ENCODE data around the gene FMNL2. TPM values are rescaled to one million over a fixed set of nuclear protein-coding genes. Genes with fewer than 3 reads are reported as not detected.

The FMNL2 gene
- total RNA-seq, 1 donor from 2014 or later, result 6.1 TPM

- DNase-seq (no peak), ATAC-seq (ENCODE audit: poor library complexity) (peak; percentile 11)
- intact Hi-C loops (cut with DNase I), result no loop called here
Measured at GRCh38 chr2:152433289-152433688, 98.3 kb downstream of the FMNL2 start.

DNA sequence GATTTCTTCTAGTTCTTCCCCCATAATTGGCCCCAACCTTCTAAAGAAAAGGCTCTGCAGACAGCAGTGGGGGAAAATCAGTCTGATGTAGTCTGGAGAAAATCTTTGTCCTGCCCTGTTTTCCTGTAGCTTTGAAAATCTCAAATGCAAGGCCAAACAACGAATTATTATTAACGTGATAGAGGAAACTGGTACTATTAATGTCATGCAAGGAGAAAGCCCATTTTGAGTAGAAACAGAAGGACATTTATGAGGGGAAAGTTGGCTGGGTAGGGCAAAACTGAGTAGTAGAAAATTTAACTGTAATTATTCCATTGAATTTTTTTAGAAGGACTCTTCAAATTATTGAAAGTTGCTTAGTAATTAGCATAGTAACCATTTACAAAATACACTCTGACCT is 98.8 kb downstream of the FMNL2 start:
- intact Hi-C loops (cut with DNase I), result no loop called here
- DNase-seq (no peak), ATAC-seq (ENCODE audit: poor library complexity) (no peak)

- DNase-seq (no peak), ATAC-seq (ENCODE audit: poor library complexity) (no peak)
- intact Hi-C loops (cut with DNase I), result no loop called here
Measured at GRCh38 chr2:152434395-152435182, 99.6 kb downstream of the FMNL2 start.

- DNase-seq (no peak), ATAC-seq (ENCODE audit: poor library complexity) (no peak)
- intact Hi-C loops (cut with DNase I), result no loop called here
Measured at GRCh38 chr2:152436148-152436547, 101.2 kb downstream of the FMNL2 start.

GRCh38 chr2:152437276-152438108 is 102.5 kb downstream of the FMNL2 start:
- ATAC-seq (ENCODE audit: poor library complexity), result no peak
- no peak for DNase-seq
- intact Hi-C loops (cut with DNase I), result no loop called here

- ATAC-seq (ENCODE audit: poor library complexity), result no peak
- intact Hi-C loops (cut with DNase I), result no loop called here
- DNase-seq, result no peak
Measured at GRCh38 chr2:152440049-152440448, 105.1 kb downstream of the FMNL2 start.

DNA sequence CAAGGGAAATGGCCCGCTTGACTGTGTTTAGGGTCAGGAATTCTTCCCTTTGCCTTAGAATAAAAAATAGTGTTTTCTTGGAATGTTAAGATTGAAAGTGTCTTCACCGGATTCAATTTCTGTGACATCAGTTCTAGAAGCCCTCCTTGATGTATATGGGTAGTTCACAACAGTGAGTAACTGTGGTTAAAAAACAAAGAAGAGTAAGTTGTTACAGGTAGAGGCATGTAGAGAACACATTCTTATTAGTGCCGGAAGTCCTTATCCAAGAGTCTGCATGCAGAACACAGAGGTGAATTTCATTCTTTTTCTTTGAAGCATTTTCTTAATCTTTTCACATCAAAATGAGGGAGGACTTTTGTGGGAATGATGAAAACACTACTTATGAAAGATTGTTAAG is 105.5 kb downstream of the FMNL2 start:
- intact Hi-C loops (cut with DNase I), result no loop called here
- DNase-seq (no peak), ATAC-seq (ENCODE audit: poor library complexity) (no peak)

DNA sequence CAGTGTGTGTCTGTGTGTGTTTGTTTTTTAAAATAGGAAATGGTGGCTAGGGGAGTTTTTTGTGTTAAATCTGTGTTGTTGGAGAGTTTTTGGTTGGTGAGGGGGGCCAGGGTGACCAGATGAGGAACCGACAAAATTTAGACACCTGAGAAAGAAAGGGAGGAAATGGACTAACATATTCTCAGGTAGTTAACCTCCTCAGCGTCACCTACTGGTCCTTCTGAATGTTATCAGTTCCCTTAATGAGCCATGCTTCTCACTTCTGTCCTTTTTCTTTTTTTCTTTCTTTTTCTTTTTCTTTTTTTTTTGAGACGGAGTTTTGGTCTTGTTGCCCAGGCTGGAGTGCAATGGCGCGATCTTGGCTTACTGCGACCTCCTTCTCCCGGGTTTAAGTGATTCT is 107.0 kb downstream of the FMNL2 start:
- ATAC-seq (ENCODE audit: poor library complexity), result no peak
- DNase-seq, result no peak
- intact Hi-C loops (cut with DNase I), result no loop called here

GRCh38 chr2:152443771-152444170 is 108.8 kb downstream of the FMNL2 start:
- intact Hi-C loops (cut with DNase I), result no loop called here
- ATAC-seq (ENCODE audit: poor library complexity) (peak; percentile 53), DNase-seq (peak; percentile 57)

DNA sequence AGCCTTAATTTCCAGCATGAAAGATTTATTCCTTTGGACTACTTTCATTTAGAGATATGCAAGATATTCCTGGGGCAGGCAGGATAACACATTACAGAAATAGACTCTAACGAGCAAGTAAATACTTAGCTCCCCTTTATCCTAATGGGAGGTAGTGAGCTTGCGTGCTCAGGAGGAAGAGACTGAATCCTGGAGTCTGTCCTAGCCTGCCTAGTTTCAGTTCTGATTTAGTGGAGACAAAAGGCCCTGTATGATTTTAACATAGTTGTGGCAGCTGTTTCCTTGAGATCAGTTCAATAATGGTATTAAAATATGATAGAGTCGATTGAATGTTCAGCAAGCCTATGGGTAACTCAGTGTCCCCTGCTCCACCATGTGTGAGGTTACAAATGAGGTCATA is 109.5 kb downstream of the FMNL2 start:
- intact Hi-C loops (cut with DNase I), result no loop called here
- ATAC-seq (ENCODE audit: poor library complexity) (peak; percentile 62), DNase-seq (no peak)

DNA sequence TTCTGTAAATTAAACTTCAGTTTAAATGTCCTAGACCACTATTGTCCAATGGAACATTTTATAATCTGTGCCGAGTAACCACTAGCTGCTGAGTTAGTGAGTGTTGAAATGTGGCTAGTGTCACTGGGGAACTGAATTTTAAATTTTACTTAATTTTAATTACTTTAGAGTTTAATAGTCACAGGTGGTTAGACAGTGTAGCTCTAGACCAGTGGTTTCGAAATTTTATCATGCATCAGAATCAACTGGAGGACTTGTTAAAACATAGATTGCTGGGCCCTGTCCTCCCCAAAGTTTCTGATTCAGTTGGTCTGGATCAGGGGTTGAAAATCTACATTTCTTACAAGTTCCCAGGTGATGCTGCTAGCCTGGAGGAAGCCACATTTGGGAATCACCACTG is 110.4 kb downstream of the FMNL2 start:
- ATAC-seq (ENCODE audit: poor library complexity), result no peak
- DNase-seq, result no peak
- intact Hi-C loops (cut with DNase I), result no loop called here

DNA sequence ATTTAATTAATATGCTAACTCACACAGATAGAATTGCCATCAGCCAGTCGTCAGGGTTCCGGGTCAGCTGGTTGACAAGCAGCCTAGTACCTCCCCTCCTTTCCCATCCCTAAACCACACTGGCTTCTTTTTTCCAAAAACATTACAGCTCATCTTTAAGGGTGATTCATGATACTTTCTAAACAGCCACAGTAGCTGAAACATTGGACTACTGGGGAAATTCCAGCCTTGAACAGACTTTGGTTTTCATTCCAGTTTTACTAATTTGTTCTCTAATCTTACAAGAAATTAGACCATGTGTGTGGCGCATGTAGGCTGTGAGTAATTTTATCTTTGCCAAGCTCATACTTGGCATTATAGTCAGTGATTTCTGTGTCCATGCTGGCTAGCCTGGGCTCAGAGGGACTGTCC is 110.8 kb downstream of the FMNL2 start:
- DNase-seq (no peak), ATAC-seq (ENCODE audit: poor library complexity) (peak; percentile 67)
- intact Hi-C loops (cut with DNase I), result no loop called here

DNA sequence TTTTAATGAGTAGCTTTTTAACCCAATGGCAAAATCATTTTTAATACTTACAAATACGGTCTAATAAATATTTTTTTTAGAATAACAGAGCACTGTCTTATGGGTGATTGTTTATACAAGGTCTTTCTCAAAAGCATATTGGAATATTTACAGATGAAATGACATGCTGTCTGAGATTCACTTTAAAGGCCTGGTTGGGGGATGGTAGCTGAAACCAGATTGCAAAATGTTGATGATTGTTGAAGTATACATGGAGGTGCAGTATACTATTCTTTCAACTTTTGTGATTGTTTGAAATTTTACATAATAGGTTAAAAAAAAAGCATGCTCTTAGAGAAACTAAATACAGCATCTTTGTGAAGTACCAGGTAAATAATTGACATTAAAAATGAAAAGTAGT is 111.2 kb downstream of the FMNL2 start:
- intact Hi-C loops (cut with DNase I), result no loop called here
- no peak for ATAC-seq (ENCODE audit: poor library complexity)
- no peak for DNase-seq

DNA sequence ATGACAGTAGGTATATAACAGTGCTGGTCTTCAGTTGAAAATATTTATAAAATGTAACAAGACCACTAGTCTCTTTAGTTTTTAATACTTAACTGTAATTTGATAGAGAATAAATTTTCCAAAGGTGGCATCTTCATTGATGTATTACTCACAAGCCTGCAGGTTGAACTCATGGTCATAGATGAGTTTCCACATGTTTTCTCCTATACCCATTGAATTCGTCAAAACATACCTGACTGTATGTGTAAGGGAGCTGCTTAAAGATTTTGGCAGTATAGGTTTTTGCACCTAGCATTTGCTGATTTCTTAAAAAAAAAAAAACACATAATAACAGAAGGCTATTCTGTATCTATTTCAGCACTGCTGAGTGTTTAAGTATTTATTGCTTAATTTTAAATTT is 112.9 kb downstream of the FMNL2 start:
- DNase-seq (no peak), ATAC-seq (ENCODE audit: poor library complexity) (no peak)
- intact Hi-C loops (cut with DNase I), result no loop called here

GRCh38 chr2:152448606-152449005 is 113.6 kb downstream of the FMNL2 start:
- DNase-seq (no peak), ATAC-seq (ENCODE audit: poor library complexity) (no peak)
- intact Hi-C loops (cut with DNase I), result no loop called here

DNA sequence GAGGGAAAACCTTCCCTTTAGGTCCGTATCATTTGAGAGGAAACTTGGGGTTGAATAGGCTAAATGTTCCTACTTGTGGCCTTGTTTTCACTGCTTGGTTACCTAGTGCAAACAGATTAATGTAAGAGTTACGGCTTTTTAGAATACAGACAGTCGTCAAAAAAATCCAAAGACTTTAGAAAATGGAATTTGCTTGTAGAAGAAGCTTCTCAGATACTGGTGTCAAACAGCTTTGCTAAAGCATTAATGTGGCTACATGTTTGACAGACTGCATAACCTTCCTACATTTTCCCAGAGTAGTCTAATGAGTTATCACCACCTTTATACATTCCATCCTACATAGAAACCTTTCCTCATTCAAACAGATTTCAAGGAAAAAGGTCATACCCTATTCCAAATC is 114.6 kb downstream of the FMNL2 start:
- ATAC-seq (ENCODE audit: poor library complexity), result no peak
- intact Hi-C loops (cut with DNase I), result no loop called here

GRCh38 chr2:152450176-152450575 is 115.2 kb downstream of the FMNL2 start:
- intact Hi-C loops (cut with DNase I), result no loop called here
- ATAC-seq (ENCODE audit: poor library complexity), result no peak
- DNase-seq, result no peak

More for the DNA sequence above, 114.6 kb downstream of the FMNL2 start:
- DNase-seq, result no peak

GRCh38 chr2:152452256-152452973 is 117.4 kb downstream of the FMNL2 start:
- no peak for DNase-seq
- intact Hi-C loops (cut with DNase I), result no loop called here
- ATAC-seq (ENCODE audit: poor library complexity), result no peak

GRCh38 chr2:152453129-152453911 is 118.3 kb downstream of the FMNL2 start:
- no peak for ATAC-seq (ENCODE audit: poor library complexity)
- intact Hi-C loops (cut with DNase I), result no loop called here
- no peak for DNase-seq

All from Right ventricle myocardium superior (tissue), 1 donor.